Ishikawa (cell line): Measurements from ENCODE around the gene ZCCHC24.

ENCODE experiments used
- EP300 ChIP-seq: IDR thresholded peaks from 2 replicates; pipeline ENCODE4 v1.6.1; 2012; ENCODE audit warnings: borderline replicate concordance
- FOXM1 ChIP-seq: IDR thresholded peaks from 2 replicates; pipeline ENCODE4 v1.6.1; 2012; ENCODE audit warnings: low read depth, borderline replicate concordance
- MAX ChIP-seq: IDR thresholded peaks from 2 replicates; pipeline ENCODE4 v1.6.1; 2012
- RAD21 ChIP-seq: IDR thresholded peaks from 2 replicates; pipeline ENCODE4 v1.6.1; 2012; ENCODE audit warnings: low read depth
- TAF1 ChIP-seq: IDR thresholded peaks from 2 replicates; pipeline ENCODE4 v1.6.1; 2012; ENCODE audit warnings: low read depth, mild to moderate bottlenecking
- TEAD4 ChIP-seq: IDR thresholded peaks from 2 replicates; pipeline ENCODE4 v1.6.1; 2012
- USF1 ChIP-seq: IDR thresholded peaks from 2 replicates; pipeline ENCODE4 v1.6.1; 2012
- YY1 ChIP-seq: IDR thresholded peaks from 2 replicates; pipeline ENCODE4 v1.6.1; 2012; ENCODE audit warnings: low read depth

- TF ChIP-seq FOXM1 (no peak), USF1 (no peak), RAD21 (no peak), YY1 (no peak), MAX (no peak), EP300 (no peak), TEAD4 (no peak), TAF1 (no peak)
Measured at GRCh38 chr10:79434223-79434687, 11.2 kb downstream of the ZCCHC24 start.
